VCaP (cell line): ENCODE results near the gene ATP1A4.

ENCODE experiments used
- H3K27ac ChIP-seq: fragments of 450-650 bp; 2 replicates; pipeline ENCODE4 v1.5.1; 2017
- TF ChIP-seq, protein P1 (sequence below): fragments of 450-650 bp; conservative IDR thresholded peaks from 2 replicates; pipeline ENCODE4 v1.5.1; 2017; ENCODE audit warnings: mild to moderate bottlenecking, moderate library complexity

Gene ATP1A4

DNA sequence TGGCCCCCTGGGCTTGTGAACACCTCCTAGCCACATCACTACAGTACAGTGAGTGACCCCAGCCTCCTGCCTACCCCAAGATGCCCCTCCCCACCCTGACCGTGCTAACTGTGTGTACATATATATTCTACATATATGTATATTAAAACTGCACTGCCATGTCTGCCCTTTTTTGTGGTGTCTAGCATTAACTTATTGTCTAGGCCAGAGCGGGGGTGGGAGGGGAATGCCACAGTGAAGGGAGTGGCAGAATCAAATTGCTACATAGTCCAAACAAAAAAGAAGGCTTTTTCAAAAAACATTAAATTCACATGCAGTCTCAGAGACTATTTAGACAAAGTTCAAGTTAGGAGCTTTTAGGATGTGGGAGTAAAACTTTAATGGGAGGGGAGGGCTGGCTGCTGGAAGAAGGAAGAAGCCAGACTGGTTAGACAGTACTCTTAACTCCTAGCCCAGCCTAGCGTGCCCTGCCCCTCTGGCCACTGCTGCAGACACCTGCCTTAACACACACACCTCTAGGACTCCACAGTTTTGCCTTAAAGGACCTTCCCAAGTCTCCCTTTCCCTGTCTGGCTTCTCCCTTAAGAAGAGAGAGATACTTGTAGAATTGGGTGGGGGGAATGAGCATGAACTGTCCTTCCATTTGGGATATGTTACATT lies 63.2 kb downstream of the ATP1A4 start:
- TF ChIP-seq, protein P1, sequence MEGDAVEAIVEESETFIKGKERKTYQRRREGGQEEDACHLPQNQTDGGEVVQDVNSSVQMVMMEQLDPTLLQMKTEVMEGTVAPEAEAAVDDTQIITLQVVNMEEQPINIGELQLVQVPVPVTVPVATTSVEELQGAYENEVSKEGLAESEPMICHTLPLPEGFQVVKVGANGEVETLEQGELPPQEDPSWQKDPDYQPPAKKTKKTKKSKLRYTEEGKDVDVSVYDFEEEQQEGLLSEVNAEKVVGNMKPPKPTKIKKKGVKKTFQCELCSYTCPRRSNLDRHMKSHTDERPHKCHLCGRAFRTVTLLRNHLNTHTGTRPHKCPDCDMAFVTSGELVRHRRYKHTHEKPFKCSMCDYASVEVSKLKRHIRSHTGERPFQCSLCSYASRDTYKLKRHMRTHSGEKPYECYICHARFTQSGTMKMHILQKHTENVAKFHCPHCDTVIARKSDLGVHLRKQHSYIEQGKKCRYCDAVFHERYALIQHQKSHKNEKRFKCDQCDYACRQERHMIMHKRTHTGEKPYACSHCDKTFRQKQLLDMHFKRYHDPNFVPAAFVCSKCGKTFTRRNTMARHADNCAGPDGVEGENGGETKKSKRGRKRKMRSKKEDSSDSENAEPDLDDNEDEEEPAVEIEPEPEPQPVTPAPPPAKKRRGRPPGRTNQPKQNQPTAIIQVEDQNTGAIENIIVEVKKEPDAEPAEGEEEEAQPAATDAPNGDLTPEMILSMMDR, result no peak
- H3K27ac ChIP-seq, result peak overlapping the region; percentile 78

DNA sequence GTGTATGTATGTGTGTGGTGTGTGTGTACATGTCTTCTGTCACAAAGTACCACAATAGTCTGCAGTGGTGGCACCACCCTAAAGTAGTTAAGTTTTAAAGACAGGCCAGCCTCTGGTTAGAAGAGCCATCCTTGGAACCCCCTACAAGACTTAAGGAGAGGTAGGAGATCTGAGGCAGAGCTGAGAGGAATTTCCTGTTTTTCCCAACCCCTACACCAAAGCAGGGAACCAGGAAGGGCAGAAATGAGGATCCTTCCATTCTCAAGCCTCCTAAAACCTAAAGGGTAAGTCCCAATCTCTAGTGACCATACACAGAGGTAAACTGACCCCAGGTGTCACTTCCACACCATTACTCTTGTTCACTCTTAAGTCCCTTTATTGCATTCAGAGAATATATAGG lies 64.9 kb downstream of the ATP1A4 start:
- TF ChIP-seq, protein P1, result no peak
- H3K27ac ChIP-seq, result peak overlapping the region; percentile 78

DNA sequence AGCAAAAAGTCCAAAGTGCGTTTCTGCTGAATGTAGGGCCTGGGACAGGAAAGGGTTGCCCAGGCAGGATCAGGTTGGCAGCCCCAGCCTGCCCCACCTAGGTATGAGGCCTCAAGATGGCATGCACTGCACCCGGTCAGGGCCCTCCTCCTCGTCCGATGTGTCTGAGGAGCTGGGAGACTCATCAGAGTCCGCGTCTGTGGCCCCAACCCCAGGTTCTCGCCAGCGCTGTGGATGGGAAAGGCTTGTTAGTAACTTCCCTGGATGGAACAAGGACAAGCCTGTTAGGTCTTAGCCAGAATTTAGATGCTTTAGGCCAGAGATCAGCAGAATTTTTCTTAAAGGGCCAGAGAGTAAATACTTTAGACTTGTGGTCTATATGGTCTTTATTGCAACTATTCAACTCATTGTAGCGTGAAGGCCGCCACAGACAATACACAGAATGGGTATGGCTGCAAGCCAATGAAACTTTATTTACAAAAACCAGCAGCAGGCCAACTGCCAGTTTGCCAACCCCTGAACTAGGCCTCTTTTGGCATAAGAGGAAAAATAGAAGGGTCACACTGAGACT lies 66.2 kb downstream of the ATP1A4 start:
- peak overlapping the region; percentile 78 for H3K27ac ChIP-seq

DNA sequence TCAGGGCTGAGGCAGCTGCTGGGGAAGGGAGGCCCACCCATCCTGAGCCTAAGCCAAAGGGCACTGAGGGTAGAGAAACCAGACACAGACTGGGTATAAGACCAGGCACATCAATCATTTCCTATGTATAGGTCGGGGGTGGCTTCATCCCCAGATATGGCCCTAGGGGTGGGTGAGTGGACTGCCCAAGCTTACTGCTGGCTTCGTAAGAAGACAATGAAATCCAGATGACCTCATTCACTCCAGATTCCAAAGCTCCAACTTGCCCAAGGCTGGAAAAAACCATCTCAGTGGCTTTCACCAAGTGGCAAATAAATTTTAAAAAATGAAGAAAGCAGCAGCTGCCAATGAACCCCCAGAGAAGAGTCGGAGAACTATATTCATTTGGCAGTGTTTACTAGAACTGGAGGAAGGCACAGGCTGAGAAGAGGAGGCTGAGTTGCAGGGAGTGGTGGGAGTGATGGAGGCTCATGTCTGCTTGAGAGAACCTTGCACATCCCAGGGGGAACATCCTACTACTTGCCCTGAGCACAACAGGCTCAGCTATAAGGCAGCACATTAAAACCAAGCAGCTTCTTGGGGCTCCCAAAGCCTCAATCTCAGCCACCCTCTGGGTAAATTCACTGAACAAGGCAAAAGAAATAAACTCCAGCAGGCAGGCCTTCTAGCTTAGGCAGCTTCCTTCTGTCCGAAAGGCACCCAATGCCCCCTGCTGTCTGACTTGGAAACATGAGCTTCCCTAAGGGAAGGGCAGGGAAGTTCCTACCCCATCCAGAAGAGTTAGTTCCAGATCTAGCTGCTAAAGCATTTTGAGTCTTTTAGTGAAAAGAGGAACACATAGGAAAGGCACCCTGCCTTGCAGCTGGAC lies 67.9 kb downstream of the ATP1A4 start:
- TF ChIP-seq, protein P1, result peak; percentile 75
- peak overlapping the region; percentile 78 for H3K27ac ChIP-seq

More for the DNA sequence above, 66.2 kb downstream of the ATP1A4 start:
- TF ChIP-seq, protein P1, result no peak

DNA sequence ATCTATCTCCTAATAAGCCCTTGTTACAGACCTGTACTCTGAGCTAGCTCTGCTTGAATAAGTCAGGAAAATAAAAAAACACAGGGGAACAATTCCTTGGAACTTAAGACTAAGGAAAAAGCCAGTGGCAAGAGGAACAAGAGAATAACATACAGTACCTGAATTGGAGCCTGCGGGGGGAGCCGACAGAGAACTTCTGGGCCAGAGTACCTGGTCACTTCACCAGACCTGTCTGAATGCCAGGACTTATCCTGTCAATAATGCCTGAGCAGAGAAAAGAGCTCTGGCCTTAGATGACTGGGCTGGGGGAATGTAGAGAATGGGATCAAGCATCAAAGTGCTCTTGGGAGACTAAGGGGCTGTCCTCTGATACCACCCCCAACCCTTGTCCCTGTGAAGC lies 68.9 kb downstream of the ATP1A4 start:
- peak overlapping the region; percentile 78; the same call in 1 of the 2 replicates for H3K27ac ChIP-seq

DNA sequence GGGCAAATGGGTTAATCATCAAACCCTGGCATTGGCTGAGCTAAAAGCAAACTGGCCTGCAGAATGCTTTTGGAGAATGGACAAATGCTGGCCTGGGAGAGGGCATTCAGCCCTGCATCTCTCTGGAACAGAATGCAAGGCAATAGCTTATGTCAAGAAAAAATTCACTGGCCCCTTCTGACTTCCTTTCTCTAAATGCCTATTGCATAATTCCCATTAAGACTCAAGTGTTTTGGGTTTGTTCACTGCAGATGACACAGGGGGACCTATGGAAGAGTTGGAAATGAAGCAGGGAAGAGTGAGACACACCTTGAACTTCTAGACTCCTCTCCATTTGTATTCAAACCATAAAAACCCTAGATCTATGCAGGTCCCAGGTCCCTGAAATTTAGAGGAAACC lies 69.7 kb downstream of the ATP1A4 start:
- TF ChIP-seq, protein P1, result no peak
- H3K27ac ChIP-seq, result no peak overlapping the region

More for the DNA sequence above, 68.9 kb downstream of the ATP1A4 start:
- TF ChIP-seq, protein P1, result no peak

DNA sequence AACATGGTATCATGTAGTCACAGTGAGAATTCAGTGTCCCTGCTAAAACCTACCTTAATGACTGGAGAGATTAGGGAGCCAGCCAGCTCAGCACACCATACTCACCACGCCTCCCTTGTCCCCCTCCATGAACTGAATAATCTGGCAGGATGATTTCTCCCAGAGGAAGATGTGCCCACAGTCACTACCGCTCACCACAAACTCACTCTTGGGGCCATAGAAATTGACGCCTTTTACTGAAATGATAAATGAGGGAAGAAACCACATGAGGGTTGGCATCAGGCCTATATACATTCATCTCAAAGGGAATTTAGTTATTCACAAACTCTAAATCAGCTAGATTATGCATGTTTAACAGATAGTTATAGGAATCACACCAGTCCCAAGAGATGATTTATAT lies 71.1 kb downstream of the ATP1A4 start:
- H3K27ac ChIP-seq, result 0 out of 2 replicates have a peak overlapping the region, but pooled peaks have one; percentile 1
- TF ChIP-seq, protein P1, result no peak
